Transverse colon (tissue), 4 donors: Measurements from ENCODE around the gene CALML3. TPM values are rescaled to one million over a fixed set of nuclear protein-coding genes. Genes with fewer than 3 reads are reported as not detected.

Experiments used
- DNase-seq: peaks from one replicate; pipeline ENCODE4 v3.0.0-alpha.2; 2019
- H3K27ac ChIP-seq, 4 donors: fragments of 200-600 bp; sonication (generic); 2 replicates each; pipeline ENCODE4 v1.5.1; 2016 to 2018; ENCODE audit warnings: inconsistent platforms in 4 of 4
- H3K27me3 ChIP-seq: fragments of 200-600 bp; sonication (generic); 2 replicates; pipeline ENCODE4 v1.5.1; 2017; ENCODE audit warnings: inconsistent platforms
- H3K36me3 ChIP-seq, 4 donors: fragments of 200-600 bp; sonication (generic); 2 replicates each; pipeline ENCODE4 v1.5.1; 2017 to 2019; ENCODE audit warnings: inconsistent platforms in 4 of 4
- H3K4me1 ChIP-seq, 4 donors: fragments of 200-600 bp; sonication (generic); 2 replicates each; pipeline ENCODE4 v1.5.1; 2017 to 2020; ENCODE audit warnings: inconsistent platforms in 4 of 4
- H3K4me3 ChIP-seq, 4 donors: fragments of 200-600 bp; sonication (generic); 1 replicate in 1 of 4; 2 replicates in 3 of 4; pipeline versions ENCODE4 v1.5.1 to v1.6.1; 2017 to 2019; ENCODE audit warnings: inconsistent platforms in 4 of 4
- H3K9me3 ChIP-seq, 2 donors: fragments of 200-600 bp; sonication (generic); 2 replicates each; pipeline ENCODE4 v1.5.1; 2017 to 2019; ENCODE audit warnings: inconsistent platforms in 2 of 2
- CTCF ChIP-seq, 5 experiments: fragments of 200-600 bp in 3 of 5; fragments of 450-650 bp in 2 of 5; sonication (generic) in 3 of 5; IDR thresholded peaks; 1 replicate in 2 of 5; 2 replicates in 3 of 5; pipeline ENCODE4 v1.5.1; 2016 to 2017; ENCODE audit warnings: antibody characterized with exemption in 5 of 5, inconsistent platforms in 3 of 5, mild to moderate bottlenecking in 2 of 5, moderate library complexity in 1 of 5
- EP300 ChIP-seq: sonication (generic); formaldehyde crosslinking; IDR thresholded peaks from one replicate; pipeline ENCODE4 v1.6.1; 2017; ENCODE audit warnings: antibody characterized with exemption, low read depth
- POLR2A ChIP-seq: fragments of 450-650 bp; IDR thresholded peaks from one replicate; pipeline ENCODE4 v1.6.1; 2016; ENCODE audit warnings: antibody characterized with exemption, mild to moderate bottlenecking, moderate library complexity
- POLR2AphosphoS5 ChIP-seq, 3 donors: sonication (generic); formaldehyde crosslinking; IDR thresholded peaks; one replicate each; pipeline ENCODE4 v1.6.1; 2016; ENCODE audit warnings: antibody characterized with exemption in 3 of 3
- WGBS, 2 donors: methylation state at CpG; one replicate each; pipeline ENCODE4 v1.1.5; 2018; ENCODE audit warnings: low coverage in 1 of 2; 5-methylcytosine and 5-hydroxymethylcytosine counted together
- in situ Hi-C, 4 donors: fragments of 200-750 bp; cut with MboI; loops; one replicate each; pipeline versions ENCODE4 v1.15.0 to v1.15.1; 2017; ENCODE audit warnings: low sequenced_read_pairs in 3 of 4, low pct_ligation_motif_present in 1 of 4, low pct_unique_long_range_greater_than_20kb in 1 of 4
- intact Hi-C: fragments of 100-400 bp; cut with DNase I; formaldehyde crosslinking; loops from one replicate; pipeline ENCODE4 v1.15.1; 2023; ENCODE audit warnings: low total_unique reads
- total RNA-seq, 4 donors: library from RNA; depleted of rRNA; stranded (reverse); fragments of >200 nt; gene quantifications; one replicate each; pipeline ENCODE4 v1.1.0, GENCODE V29; 2016

Gene CALML3
- total RNA-seq, 4 donors from 2014 or later, result not detected

GRCh38 chr10:5506246-5506645 lies 18.5 kb upstream of the CALML3 start:
- Histone ChIP-seq H3K4me3 (no peak overlapping the region), H3K4me1 (peaks cover 0 to 19% (median 15%) of the 10 kb centered on the region in 4 donors), H3K27me3 (no peaks in the 10 kb centered on the region), H3K27ac (no peak overlapping the region), H3K36me3 (no peaks in the 10 kb centered on the region), H3K9me3 (no peaks in the 10 kb centered on the region)
- in situ Hi-C loops, result no loop called here
- 74% methylated on average over 2 of the region's 2 CpGs; no CpG with 5 or more reads in 1 of the 2 donors for WGBS, 2 donors
- DNase-seq, result no peak
- intact Hi-C loops, result no loop called here
- TF ChIP-seq CTCF (IDR thresholded peaks at IDR 0.05) (no peak), EP300 (no peak), POLR2A (no peak), POLR2AphosphoS5 (IDR thresholded peaks at IDR 0.05) (no peak)

- intact Hi-C loops (no loop called here), in situ Hi-C loops (no loop called here)
- Histone ChIP-seq H3K4me3 (no peak overlapping the region), H3K27ac (no peak overlapping the region), H3K4me1 (peaks cover 0 to 19% (median 15%) of the 10 kb centered on the region in 4 donors), H3K36me3 (no peaks in the 10 kb centered on the region), H3K27me3 (no peaks in the 10 kb centered on the region), H3K9me3 (no peaks in the 10 kb centered on the region)
- WGBS, 2 donors, result 90% methylated on average over 19 of the region's 19 CpGs; no CpG with 5 or more reads in 1 of the 2 donors
- TF ChIP-seq POLR2AphosphoS5 (IDR thresholded peaks at IDR 0.05), result no peak
- TF ChIP-seq POLR2A, result no peak
- TF ChIP-seq EP300, result no peak
- TF ChIP-seq CTCF (IDR thresholded peaks at IDR 0.05), result no peak
- peak; percentile 7 for DNase-seq
Measured at GRCh38 chr10:5506751-5507648, 17.8 kb upstream of the CALML3 start.

GRCh38 chr10:5507649-5508131 lies 17.1 kb upstream of the CALML3 start:
- intact Hi-C loops (no loop called here), in situ Hi-C loops (no loop called here)
- TF ChIP-seq POLR2A (no peak), CTCF (IDR thresholded peaks at IDR 0.05) (no peak), POLR2AphosphoS5 (IDR thresholded peaks at IDR 0.05) (no peak), EP300 (no peak)
- Histone ChIP-seq H3K27ac (no peak overlapping the region), H3K9me3 (no peaks in the 10 kb centered on the region), H3K36me3 (no peaks in the 10 kb centered on the region), H3K27me3 (no peaks in the 10 kb centered on the region), H3K4me3 (no peak overlapping the region), H3K4me1 (peaks cover 0 to 17% (median 13%) of the 10 kb centered on the region in 4 donors)
- 80 to 100% methylated on average over 1 to 11 of the region's 14 CpGs for whole genome bisulfite sequencing, 2 donors
- peak; percentile 5 for DNase-seq

GRCh38 chr10:5508161-5508604 lies 16.6 kb upstream of the CALML3 start:
- peaks cover 0 to 12% (median 8%) of the 10 kb centered on the region in 4 donors for H3K4me1 ChIP-seq
- H3K27me3 ChIP-seq, result no peaks in the 10 kb centered on the region
- no peaks in the 10 kb centered on the region for H3K9me3 ChIP-seq
- WGBS, 2 donors, result 94% methylated on average over 18 of the region's 18 CpGs; no CpG with 5 or more reads in 1 of the 2 donors
- intact Hi-C loops, result no loop called here
- no peak overlapping the region for H3K4me3 ChIP-seq
- TF ChIP-seq POLR2AphosphoS5 (IDR thresholded peaks at IDR 0.05), result no peak
- peak; percentile 4 for DNase-seq
- in situ Hi-C loops, result no loop called here
- H3K27ac ChIP-seq, result no peak overlapping the region
- no peaks in the 10 kb centered on the region for H3K36me3 ChIP-seq
